Osteocyte (in vitro differentiated cells): ENCODE results near the gene TNS3. TPM values are rescaled to one million over a fixed set of nuclear protein-coding genes. Genes with fewer than 3 reads are reported as not detected.
A peak's percentile ranks its signal among the peaks of the same experiment; 100 is the strongest.

ENCODE experiments used
- DNase-seq: peaks from one replicate; pipeline ENCODE4 v3.0.0; 2021; ENCODE audit warnings: mixed read lengths; ENCODE audit not compliant: unreplicated experiment; ENCODE audit errors: extremely low spot score
- H3K27ac Mint-ChIP-seq: one replicate; pipeline ENCODE4 v1.8.0; 2021; ENCODE audit warnings: mild to moderate bottlenecking, mixed read lengths; ENCODE audit not compliant: unreplicated experiment
- H3K27me3 Mint-ChIP-seq: one replicate; pipeline ENCODE4 v1.8.0; 2021; ENCODE audit warnings: mixed read lengths; ENCODE audit not compliant: unreplicated experiment
- H3K36me3 Mint-ChIP-seq: one replicate; pipeline ENCODE4 v1.8.0; 2021; ENCODE audit warnings: mixed read lengths; ENCODE audit not compliant: unreplicated experiment
- H3K4me1 Mint-ChIP-seq: one replicate; pipeline ENCODE4 v1.8.0; 2021; ENCODE audit warnings: mixed read lengths; ENCODE audit not compliant: unreplicated experiment
- H3K4me3 Mint-ChIP-seq: one replicate; pipeline ENCODE4 v1.8.0; 2021; ENCODE audit warnings: mild to moderate bottlenecking, moderate library complexity, mixed read lengths; ENCODE audit not compliant: unreplicated experiment
- H3K9me3 Mint-ChIP-seq: one replicate; pipeline ENCODE4 v1.8.0; 2021; ENCODE audit warnings: mixed read lengths; ENCODE audit not compliant: unreplicated experiment
- CTCF ChIP-seq: fragments of 200-600 bp; sonication (generic); IDR thresholded peaks from 2 replicates; pipeline ENCODE4 v1.5.0; 2021; ENCODE audit warnings: antibody characterized with exemption, mild to moderate bottlenecking, moderate library complexity
- total RNA-seq: library from RNA; stranded (reverse); gene quantifications from 2 replicates; pipeline ENCODE4 v1.2.1, GENCODE V29; 2021

The TNS3 gene
- total RNA-seq, 1 donor from 2014 or later, result 93.8 TPM

DNA sequence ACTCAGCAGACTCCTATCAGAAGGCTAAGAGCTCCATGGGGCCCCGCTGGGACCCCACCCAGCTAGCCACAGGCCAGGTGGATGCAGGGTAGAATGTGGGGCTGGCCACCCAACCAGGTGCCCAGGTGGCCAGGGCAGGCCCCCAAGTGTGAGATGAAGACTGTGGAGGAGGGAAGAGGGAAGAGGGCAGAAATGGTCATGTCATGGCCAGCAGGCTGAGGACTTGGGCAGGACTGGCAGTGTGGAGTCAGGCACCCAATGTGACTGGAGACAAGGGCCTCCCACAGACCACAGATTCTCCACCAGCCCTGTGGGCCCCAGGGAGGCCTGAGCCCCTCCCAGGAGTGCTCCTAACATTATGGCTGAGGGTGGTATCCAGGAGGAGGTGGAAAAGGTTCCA, 141.6 kb downstream of the TNS3 start:
- peaks cover 24% of the 10 kb centered on the region for H3K4me1 Mint-ChIP-seq

GRCh38 chr7:47439181-47439667, 142.7 kb downstream of the TNS3 start:
- Mint-ChIP-seq H3K27me3 (no peaks in the 10 kb centered on the region), H3K27ac (no peak overlapping the region), H3K36me3 (peaks cover 18% of the 10 kb centered on the region), H3K4me3 (no peak overlapping the region), H3K9me3 (no peaks in the 10 kb centered on the region), H3K4me1 (peaks cover 19% of the 10 kb centered on the region)
- DNase-seq, result no peak
- no peak for TF ChIP-seq CTCF

More for the DNA sequence above, 141.6 kb downstream of the TNS3 start:
- H3K36me3 Mint-ChIP-seq, result peaks cover 13% of the 10 kb centered on the region
- no peaks in the 10 kb centered on the region for H3K9me3 Mint-ChIP-seq
- H3K4me3 Mint-ChIP-seq, result no peak overlapping the region
- no peak for DNase-seq
- no peaks in the 10 kb centered on the region for H3K27me3 Mint-ChIP-seq
- no peak for TF ChIP-seq CTCF
- H3K27ac Mint-ChIP-seq, result no peak overlapping the region

GRCh38 chr7:47438411-47439029, 143.4 kb downstream of the TNS3 start:
- Mint-ChIP-seq H3K36me3 (peaks cover 21% of the 10 kb centered on the region), H3K4me3 (no peak overlapping the region), H3K9me3 (no peaks in the 10 kb centered on the region), H3K27ac (no peak overlapping the region), H3K27me3 (no peaks in the 10 kb centered on the region), H3K4me1 (peaks cover 19% of the 10 kb centered on the region)
- TF ChIP-seq CTCF, result no peak
- DNase-seq, result no peak

DNA sequence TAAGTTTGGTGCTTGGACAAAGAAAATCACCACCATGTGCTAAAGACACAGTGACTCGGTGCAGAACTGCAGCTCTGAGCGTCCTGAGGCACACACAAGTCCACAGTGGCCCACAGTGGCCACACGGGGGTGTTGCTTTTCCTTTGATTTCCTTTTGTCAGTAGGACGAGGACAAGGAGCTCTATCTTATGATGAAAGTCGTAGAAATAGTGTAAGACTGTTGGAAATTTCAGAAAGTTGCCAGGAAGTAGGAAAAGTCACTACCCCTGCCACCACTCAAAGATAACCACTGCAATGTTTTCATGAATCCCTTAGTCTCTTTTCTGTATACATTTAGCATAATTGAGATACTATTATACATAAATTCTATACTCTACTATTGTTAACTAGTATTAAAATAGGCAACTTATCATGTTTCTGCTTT, 146.0 kb downstream of the TNS3 start:
- Mint-ChIP-seq H3K27ac (peak overlapping the region; percentile 43), H3K4me1 (peaks cover 8% of the 10 kb centered on the region), H3K27me3 (no peaks in the 10 kb centered on the region), H3K9me3 (no peaks in the 10 kb centered on the region), H3K4me3 (no peak overlapping the region), H3K36me3 (peaks cover 24% of the 10 kb centered on the region)
- DNase-seq, result no peak
- TF ChIP-seq CTCF, result peak; percentile 88

DNA sequence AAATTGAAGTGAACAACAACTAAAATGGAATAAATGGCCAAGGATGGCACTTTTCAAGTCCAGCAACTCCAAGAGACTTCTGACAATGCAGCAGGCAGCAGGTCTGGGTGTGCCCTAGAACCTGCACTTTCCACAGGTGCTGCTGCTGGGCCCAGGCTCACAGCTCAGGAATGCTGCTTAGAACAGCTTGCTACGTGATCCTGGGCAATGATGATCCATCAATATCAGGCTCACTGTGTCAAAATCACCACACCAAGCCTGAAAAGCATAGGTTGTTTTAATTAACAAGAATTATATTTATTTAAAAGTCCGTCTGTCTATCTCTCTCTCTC, 148.4 kb downstream of the TNS3 start:
- Mint-ChIP-seq H3K9me3 (no peaks in the 10 kb centered on the region), H3K4me1 (peaks cover 10% of the 10 kb centered on the region), H3K27me3 (no peaks in the 10 kb centered on the region), H3K4me3 (no peak overlapping the region), H3K27ac (no peak overlapping the region), H3K36me3 (peaks cover 16% of the 10 kb centered on the region)
- DNase-seq, result no peak
- no peak for TF ChIP-seq CTCF
